SK-N-SH (cell line): ENCODE data around the gene EEA1. TPM values are rescaled to one million over a fixed set of nuclear protein-coding genes. Genes with fewer than 3 reads are reported as not detected.
A peak's percentile ranks its signal among the peaks of the same experiment; 100 is the strongest.

Experiments used
- CTCF ChIA-PET: fragments of 300-600, 350-600 bp; formaldehyde crosslinking; extraction: SDS; loops from one replicate; lab custom pipeline; 2021; lab: Yijun Ruan, JAX
- POLR2A ChIA-PET: fragments of 350-600 bp; sonication (Branson Sonifier 250); formaldehyde crosslinking; extraction: SDS; loops from one replicate; lab custom pipeline; 2020; ENCODE audit warnings: antibody characterized with exemption, inconsistent platforms; lab: Yijun Ruan, JAX
- DNase-seq: peaks from one replicate; pipeline ENCODE4 v3.0.0; 2012
- H2AFZ ChIP-seq: fragments of 200-600 bp; sonication (generic); 2 replicates; pipeline ENCODE4 v1.8.1; 2016; ENCODE audit warnings: antibody characterized with exemption, mild to moderate bottlenecking, low read depth
- H3F3A ChIP-seq: fragments of 200-600 bp; sonication (generic); replicated peaks from 2 replicates; pipeline ENCODE3; 2016; ENCODE audit warnings: antibody characterized with exemption, mild to moderate bottlenecking; ENCODE audit not compliant: insufficient read depth
- H3K27ac ChIP-seq, 2 experiments: fragments of 200-500 bp in 1 of 2; fragments of 200-600 bp in 1 of 2; sonication (Bioruptor generic) in 1 of 2; sonication (generic), shearing (Covaris generic) in 1 of 2; 2 replicates each; pipeline versions ENCODE4 v1.5.1 to v1.6.1; 2014 to 2016; ENCODE audit warnings: low read depth in 2 of 2, inconsistent platforms in 1 of 2, low read length in 1 of 2, mild to moderate bottlenecking in 1 of 2, mixed read lengths in 1 of 2
- H3K27me3 ChIP-seq: fragments of 200-600 bp; sonication (generic), shearing (Covaris generic); 2 replicates; pipeline ENCODE4 v1.6.1; 2016; ENCODE audit warnings: mixed run types; ENCODE audit not compliant: insufficient read depth
- H3K36me3 ChIP-seq, 2 experiments: fragments of 200-500 bp in 1 of 2; fragments of 200-600 bp in 1 of 2; sonication (Bioruptor generic) in 1 of 2; sonication (generic) in 1 of 2; replicated peaks in 1 of 2; 2 replicates each; pipeline versions ENCODE3 to v1.5.1; 2014 to 2016; ENCODE audit warnings: low read length in 1 of 2, mild to moderate bottlenecking in 1 of 2; ENCODE audit not compliant: insufficient read depth in 2 of 2, control insufficient read depth in 1 of 2
- H3K4me1 ChIP-seq, 2 experiments: fragments of 200-500 bp in 1 of 2; fragments of 200-600 bp in 1 of 2; sonication (Bioruptor generic) in 1 of 2; sonication (generic), shearing (Covaris generic) in 1 of 2; 2 replicates each; pipeline versions ENCODE4 v1.5.1 to v1.6.1; 2014 to 2016; ENCODE audit warnings: low read depth in 1 of 2, low read length in 1 of 2, mixed run types in 1 of 2; ENCODE audit not compliant: insufficient read depth in 2 of 2, control insufficient read depth in 1 of 2
- H3K4me2 ChIP-seq: fragments of 200-600 bp; sonication (generic), shearing (Covaris generic); 2 replicates; pipeline ENCODE4 v1.6.1; 2017; ENCODE audit warnings: mixed run types
- H3K4me3 ChIP-seq, 2 experiments: fragments of 200-500 bp in 1 of 2; fragments of 200-600 bp in 1 of 2; sonication (Bioruptor generic) in 1 of 2; sonication (generic), shearing (Covaris generic) in 1 of 2; 2 replicates each; pipeline versions ENCODE4 v1.5.1 to v1.8.1; 2014 to 2016; ENCODE audit warnings: low read depth in 2 of 2, inconsistent platforms in 1 of 2, low read length in 1 of 2, mild to moderate bottlenecking in 1 of 2, mixed read lengths in 1 of 2, moderate library complexity in 1 of 2
- H3K79me2 ChIP-seq: fragments of 200-600 bp; sonication (generic); 2 replicates; pipeline ENCODE4 v1.8.1; 2017; ENCODE audit warnings: mild to moderate bottlenecking; ENCODE audit not compliant: insufficient read depth
- H3K9ac ChIP-seq: fragments of 200-600 bp; sonication (generic); 2 replicates; pipeline ENCODE4 v1.6.1; 2017; ENCODE audit warnings: mixed run types
- H3K9me2 ChIP-seq: fragments of 200-600 bp; sonication (generic); 2 replicates; pipeline ENCODE4 v1.6.1; 2017; ENCODE audit warnings: mixed run types
- H3K9me3 ChIP-seq: fragments of 200-600 bp; sonication (generic); 2 replicates; pipeline ENCODE4 v1.6.1; 2017; ENCODE audit warnings: mixed run types, mild to moderate bottlenecking, moderate library complexity
- H4K20me1 ChIP-seq: fragments of 200-600 bp; sonication (generic); 2 replicates; pipeline ENCODE4 v1.6.1; 2017; ENCODE audit warnings: mild to moderate bottlenecking, mixed run types; ENCODE audit not compliant: insufficient read depth
- CHD2 ChIP-seq: fragments of 150-350 bp; IDR thresholded peaks from 2 replicates; pipeline ENCODE4 v1.6.1; 2018; ENCODE audit warnings: low read length; ENCODE audit not compliant: partially characterized antibody
- EP300 ChIP-seq, 2 experiments: IDR thresholded peaks; 2 replicates each; pipeline versions ENCODE4 v1.4.0 to v1.6.1; 2012; ENCODE audit warnings: borderline replicate concordance in 1 of 2, low read depth in 1 of 2, low read length in 1 of 2
- EZH2phosphoT487 ChIP-seq: fragments of 200-600 bp; sonication (generic); IDR thresholded peaks from 2 replicates; pipeline ENCODE4 v1.6.1; 2017; ENCODE audit warnings: low read depth, mixed run types, mild to moderate bottlenecking, antibody characterized with exemption, moderate library complexity, borderline replicate concordance
- FOSL2 ChIP-seq: IDR thresholded peaks from 2 replicates; pipeline ENCODE4 v1.4.0; 2012; ENCODE audit warnings: low read depth, mild to moderate bottlenecking, moderate library complexity, borderline replicate concordance
- GABPA ChIP-seq: IDR thresholded peaks from 2 replicates; pipeline ENCODE4 v1.4.0; 2012; ENCODE audit warnings: low read depth, mild to moderate bottlenecking
- MEF2A ChIP-seq: IDR thresholded peaks from 2 replicates; pipeline ENCODE4 v1.4.0; 2012; ENCODE audit warnings: low read depth, borderline replicate concordance
- MXI1 ChIP-seq: IDR thresholded peaks from 2 replicates; pipeline ENCODE4 v1.6.1; 2012; ENCODE audit warnings: mild to moderate bottlenecking, low read depth, low read length, improper control_type of control experiment
- NRF1 ChIP-seq: IDR thresholded peaks from 2 replicates; pipeline ENCODE4 v1.6.1; 2012; ENCODE audit warnings: low read depth, mild to moderate bottlenecking, low read length
- PBX3 ChIP-seq: IDR thresholded peaks from 2 replicates; pipeline ENCODE4; 2012
- POLR2AphosphoS5 ChIP-seq: IDR thresholded peaks from 2 replicates; pipeline ENCODE4 v1.6.1; 2012; ENCODE audit warnings: low read depth, low read length
- RXRA ChIP-seq: IDR thresholded peaks from 2 replicates; pipeline ENCODE4 v1.4.0; 2012; ENCODE audit warnings: low read depth, mild to moderate bottlenecking, borderline replicate concordance
- SIN3A ChIP-seq: IDR thresholded peaks from 2 replicates; pipeline ENCODE4 v1.6.1; 2012; ENCODE audit warnings: low read depth, mild to moderate bottlenecking, low read length, moderate library complexity, borderline replicate concordance
- SMC3 ChIP-seq: IDR thresholded peaks from 2 replicates; pipeline ENCODE4 v1.6.1; 2012; ENCODE audit warnings: low read depth, low read length, improper control_type of control experiment
- WGBS: methylation state at CpG from one replicate; pipeline ENCODE4 v1.1.6; 2017; ENCODE audit warnings: low lambda C conversion rate; 5-methylcytosine and 5-hydroxymethylcytosine counted together
- polyA plus RNA-seq, 3 experiments: library from polyadenylated mRNA; depleted of rRNA; stranded (reverse); fragments of >200 nt; gene quantifications; 2 replicates each; pipeline ENCODE4 v1.2.3, GENCODE V29; 2012
- TF ChIP-seq, protein P1 (sequence below): IDR thresholded peaks from 2 replicates; pipeline ENCODE4 v1.4.0; 2012; ENCODE audit warnings: low read depth
- TF ChIP-seq, protein P2 (sequence below): IDR thresholded peaks from 2 replicates; pipeline ENCODE4 v1.4.0; 2012; ENCODE audit warnings: low read depth, borderline replicate concordance
- TF ChIP-seq, protein P3 (sequence below): fragments of 150-350 bp; IDR thresholded peaks from 2 replicates; pipeline ENCODE4 v1.6.1; 2017; ENCODE audit warnings: antibody characterized with exemption, low read length, low read depth, borderline replicate concordance
- TF ChIP-seq, protein P4 (sequence below): fragments of 200-600 bp; sonication (generic); IDR thresholded peaks from 2 replicates; pipeline ENCODE4 v1.6.1; 2017; ENCODE audit warnings: antibody characterized with exemption, mild to moderate bottlenecking, moderate library complexity

Gene EEA1
- polyA plus RNA-seq, 1 of the 3 experiments (the other 2 are of a cell fraction), result 1.5 TPM

- DNase-seq, result no peak
- Histone ChIP-seq H3K36me3 (no peaks in the 10 kb centered on the region), H3K27ac (no peak overlapping the region), H3K79me2 (no peaks in the 10 kb centered on the region), H3K4me1 (peaks cover 0 to 18% of the 10 kb centered on the region in 2 experiments; a peak in 1 of 4 replicates), H2AFZ (peak overlapping the region; percentile 9; the same call in 1 of the 2 replicates), H3K4me3 (no peak overlapping the region), H3K27me3 (no peaks in the 10 kb centered on the region), H3K9me2 (no peaks in the 10 kb centered on the region), H3K9ac (no peak overlapping the region), H3K4me2 (no peak overlapping the region)
- POLR2A ChIA-PET, result no interaction called here
- CTCF ChIA-PET, result no interaction called here
- TF ChIP-seq EP300 (IDR thresholded peaks at IDR 0.05; ENCODE audit: borderline replicate concordance in 1 of 2, low read depth in 1 of 2, low read length in 1 of 2), result no peak
- TF ChIP-seq PBX3, result no peak
- no peak for TF ChIP-seq SIN3A
- TF ChIP-seq, protein P1, sequence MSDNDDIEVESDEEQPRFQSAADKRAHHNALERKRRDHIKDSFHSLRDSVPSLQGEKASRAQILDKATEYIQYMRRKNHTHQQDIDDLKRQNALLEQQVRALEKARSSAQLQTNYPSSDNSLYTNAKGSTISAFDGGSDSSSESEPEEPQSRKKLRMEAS, result no peak
- TF ChIP-seq FOSL2, result no peak
- no peak for TF ChIP-seq CHD2
- TF ChIP-seq GABPA, result no peak
- TF ChIP-seq EZH2phosphoT487, result no peak
- TF ChIP-seq SMC3, result no peak
- TF ChIP-seq, protein P2, sequence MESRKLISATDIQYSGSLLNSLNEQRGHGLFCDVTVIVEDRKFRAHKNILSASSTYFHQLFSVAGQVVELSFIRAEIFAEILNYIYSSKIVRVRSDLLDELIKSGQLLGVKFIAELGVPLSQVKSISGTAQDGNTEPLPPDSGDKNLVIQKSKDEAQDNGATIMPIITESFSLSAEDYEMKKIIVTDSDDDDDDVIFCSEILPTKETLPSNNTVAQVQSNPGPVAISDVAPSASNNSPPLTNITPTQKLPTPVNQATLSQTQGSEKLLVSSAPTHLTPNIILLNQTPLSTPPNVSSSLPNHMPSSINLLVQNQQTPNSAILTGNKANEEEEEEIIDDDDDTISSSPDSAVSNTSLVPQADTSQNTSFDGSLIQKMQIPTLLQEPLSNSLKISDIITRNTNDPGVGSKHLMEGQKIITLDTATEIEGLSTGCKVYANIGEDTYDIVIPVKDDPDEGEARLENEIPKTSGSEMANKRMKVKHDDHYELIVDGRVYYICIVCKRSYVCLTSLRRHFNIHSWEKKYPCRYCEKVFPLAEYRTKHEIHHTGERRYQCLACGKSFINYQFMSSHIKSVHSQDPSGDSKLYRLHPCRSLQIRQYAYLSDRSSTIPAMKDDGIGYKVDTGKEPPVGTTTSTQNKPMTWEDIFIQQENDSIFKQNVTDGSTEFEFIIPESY, result no peak
- TF ChIP-seq, protein P3, sequence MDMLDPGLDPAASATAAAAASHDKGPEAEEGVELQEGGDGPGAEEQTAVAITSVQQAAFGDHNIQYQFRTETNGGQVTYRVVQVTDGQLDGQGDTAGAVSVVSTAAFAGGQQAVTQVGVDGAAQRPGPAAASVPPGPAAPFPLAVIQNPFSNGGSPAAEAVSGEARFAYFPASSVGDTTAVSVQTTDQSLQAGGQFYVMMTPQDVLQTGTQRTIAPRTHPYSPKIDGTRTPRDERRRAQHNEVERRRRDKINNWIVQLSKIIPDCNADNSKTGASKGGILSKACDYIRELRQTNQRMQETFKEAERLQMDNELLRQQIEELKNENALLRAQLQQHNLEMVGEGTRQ, result no peak
- TF ChIP-seq, all 33 proteins: peak for 0
- Histone ChIP-seq H4K20me1 (no peaks in the 10 kb centered on the region), H3K9me3 (no peaks in the 10 kb centered on the region), H3F3A (no peaks in the 10 kb centered on the region)
- WGBS, result 87% methylated on average over 6 of the region's 6 CpGs
Observed at GRCh38 chr12:92733181-92733580, 195.9 kb downstream of the EEA1 start.

GRCh38 chr12:92732716-92733115, 196.4 kb downstream of the EEA1 start:
- Histone ChIP-seq H4K20me1 (no peaks in the 10 kb centered on the region), H3K79me2 (no peaks in the 10 kb centered on the region), H3F3A (no peaks in the 10 kb centered on the region), H3K4me2 (no peak overlapping the region), H2AFZ (no peak overlapping the region), H3K27me3 (no peaks in the 10 kb centered on the region), H3K36me3 (no peaks in the 10 kb centered on the region), H3K9me3 (no peaks in the 10 kb centered on the region), H3K4me3 (no peak overlapping the region), H3K4me1 (peaks cover 0 to 18% of the 10 kb centered on the region in 2 experiments; a peak in 1 of 4 replicates), H3K27ac (no peak overlapping the region), H3K9ac (no peak overlapping the region), H3K9me2 (no peaks in the 10 kb centered on the region)
- POLR2A ChIA-PET, result no interaction called here
- DNase-seq, result no peak
- TF ChIP-seq, protein P4, sequence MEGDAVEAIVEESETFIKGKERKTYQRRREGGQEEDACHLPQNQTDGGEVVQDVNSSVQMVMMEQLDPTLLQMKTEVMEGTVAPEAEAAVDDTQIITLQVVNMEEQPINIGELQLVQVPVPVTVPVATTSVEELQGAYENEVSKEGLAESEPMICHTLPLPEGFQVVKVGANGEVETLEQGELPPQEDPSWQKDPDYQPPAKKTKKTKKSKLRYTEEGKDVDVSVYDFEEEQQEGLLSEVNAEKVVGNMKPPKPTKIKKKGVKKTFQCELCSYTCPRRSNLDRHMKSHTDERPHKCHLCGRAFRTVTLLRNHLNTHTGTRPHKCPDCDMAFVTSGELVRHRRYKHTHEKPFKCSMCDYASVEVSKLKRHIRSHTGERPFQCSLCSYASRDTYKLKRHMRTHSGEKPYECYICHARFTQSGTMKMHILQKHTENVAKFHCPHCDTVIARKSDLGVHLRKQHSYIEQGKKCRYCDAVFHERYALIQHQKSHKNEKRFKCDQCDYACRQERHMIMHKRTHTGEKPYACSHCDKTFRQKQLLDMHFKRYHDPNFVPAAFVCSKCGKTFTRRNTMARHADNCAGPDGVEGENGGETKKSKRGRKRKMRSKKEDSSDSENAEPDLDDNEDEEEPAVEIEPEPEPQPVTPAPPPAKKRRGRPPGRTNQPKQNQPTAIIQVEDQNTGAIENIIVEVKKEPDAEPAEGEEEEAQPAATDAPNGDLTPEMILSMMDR, result no peak
- no peak for TF ChIP-seq MXI1
- no peak for TF ChIP-seq EP300 (IDR thresholded peaks at IDR 0.05; ENCODE audit: borderline replicate concordance in 1 of 2, low read depth in 1 of 2, low read length in 1 of 2)
- no peak for TF ChIP-seq POLR2AphosphoS5
- TF ChIP-seq NRF1, result no peak
- TF ChIP-seq RXRA, result no peak
- no peak for TF ChIP-seq FOSL2
- TF ChIP-seq MEF2A, result no peak
- 86% methylated on average over 6 of the region's 6 CpGs for WGBS
- CTCF ChIA-PET, result no interaction called here
